PFSK-1 (cell line): ENCODE data around the gene DMPK.

Experiments used
- FOXP2 ChIP-seq: optimal IDR thresholded peaks from 2 replicates; pipeline ENCODE3; 2011; ENCODE audit warnings: borderline replicate concordance, control low read depth, inconsistent platforms; ENCODE audit not compliant: insufficient read depth; ENCODE audit errors: extremely low read length, extremely low read depth
- POLR2AphosphoS5 ChIP-seq: IDR thresholded peaks from 2 replicates; pipeline ENCODE4 v1.6.1; 2012; ENCODE audit warnings: low read depth, mild to moderate bottlenecking, control low read depth, low read length, moderate library complexity
- REST ChIP-seq, 2 experiments: IDR thresholded peaks; 2 replicates each; pipeline versions ENCODE4 v1.6.1 to v1.8.0; 2011 to 2012; ENCODE audit warnings: low read depth in 2 of 2, low read length in 2 of 2, control low read depth in 1 of 2, inconsistent platforms in 1 of 2, mild to moderate bottlenecking in 1 of 2, moderate library complexity in 1 of 2; ENCODE audit not compliant: insufficient read depth in 1 of 2
- SIN3A ChIP-seq: IDR thresholded peaks from 2 replicates; pipeline ENCODE4 v1.6.1; 2012; ENCODE audit warnings: mild to moderate bottlenecking, low read length, moderate library complexity, borderline replicate concordance; ENCODE audit not compliant: insufficient read depth
- TAF1 ChIP-seq: IDR thresholded peaks from 2 replicates; pipeline ENCODE4 v1.6.1; 2012; ENCODE audit warnings: low read length, control low read depth, borderline replicate concordance; ENCODE audit not compliant: insufficient read depth

The DMPK gene

DNA sequence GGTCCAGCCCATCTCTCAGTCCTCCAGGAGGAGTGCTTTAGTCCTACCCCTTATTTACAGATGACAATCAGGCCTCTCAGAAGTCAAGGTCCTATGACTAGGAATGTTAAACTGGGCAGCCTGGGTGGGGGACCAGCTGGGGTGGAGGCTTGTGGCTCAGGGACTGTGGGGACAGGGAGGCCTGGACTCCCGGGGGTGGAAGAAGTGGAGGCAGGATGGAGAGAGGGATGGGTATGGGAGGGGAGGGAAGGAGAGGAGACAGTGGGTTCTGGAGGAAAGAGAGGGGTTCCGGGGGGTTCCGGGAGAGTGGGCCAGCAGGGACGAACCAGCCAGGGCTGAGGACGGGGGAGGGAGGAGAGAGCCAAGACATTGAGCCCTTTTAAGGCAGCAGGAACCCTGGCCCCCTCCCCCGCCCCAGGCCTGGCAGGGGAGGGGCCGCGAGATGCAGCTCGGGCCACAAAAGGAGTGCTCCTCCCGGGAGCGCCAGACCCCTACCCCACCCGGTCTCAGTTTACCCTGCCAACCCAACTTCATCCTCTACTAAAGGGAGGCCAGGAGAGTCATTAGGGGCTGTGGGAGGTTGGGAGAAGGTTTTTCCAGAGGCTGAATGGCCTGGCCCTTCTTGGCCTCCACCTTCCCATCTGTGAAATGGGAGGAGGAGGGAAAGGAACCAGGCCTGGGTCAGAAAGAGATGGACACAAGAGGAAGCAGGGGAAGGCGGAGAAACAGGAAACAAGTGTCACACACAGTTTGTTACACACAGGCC is 1.7 kb downstream of the DMPK start:
- TF ChIP-seq POLR2AphosphoS5 = no peak
- no peak for TF ChIP-seq SIN3A
- TF ChIP-seq FOXP2 = no peak
- TF ChIP-seq REST (IDR thresholded peaks at IDR 0.05; ENCODE audit: insufficient read depth in 1 of 2, low read depth in 2 of 2, low read length in 2 of 2) = no peak
- no peak for TF ChIP-seq TAF1

DNA sequence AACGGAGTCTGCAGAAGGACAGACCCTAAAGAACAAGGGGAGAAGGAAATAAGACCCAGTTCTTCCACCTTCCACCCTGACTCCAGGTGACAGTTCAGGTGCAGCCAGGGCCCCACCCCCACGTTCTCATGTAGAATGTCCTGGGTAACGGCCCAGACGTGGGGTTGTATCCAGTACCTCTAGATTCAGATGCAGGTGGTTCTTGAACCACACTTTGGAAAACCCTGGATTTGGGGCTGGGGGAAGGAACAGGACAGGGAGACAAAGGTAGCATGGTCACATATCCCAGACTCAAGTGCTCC is 2.2 kb downstream of the DMPK start:
- TF ChIP-seq TAF1 = no peak
- TF ChIP-seq SIN3A = no peak
- no peak for TF ChIP-seq FOXP2
- TF ChIP-seq POLR2AphosphoS5 = no peak

DNA sequence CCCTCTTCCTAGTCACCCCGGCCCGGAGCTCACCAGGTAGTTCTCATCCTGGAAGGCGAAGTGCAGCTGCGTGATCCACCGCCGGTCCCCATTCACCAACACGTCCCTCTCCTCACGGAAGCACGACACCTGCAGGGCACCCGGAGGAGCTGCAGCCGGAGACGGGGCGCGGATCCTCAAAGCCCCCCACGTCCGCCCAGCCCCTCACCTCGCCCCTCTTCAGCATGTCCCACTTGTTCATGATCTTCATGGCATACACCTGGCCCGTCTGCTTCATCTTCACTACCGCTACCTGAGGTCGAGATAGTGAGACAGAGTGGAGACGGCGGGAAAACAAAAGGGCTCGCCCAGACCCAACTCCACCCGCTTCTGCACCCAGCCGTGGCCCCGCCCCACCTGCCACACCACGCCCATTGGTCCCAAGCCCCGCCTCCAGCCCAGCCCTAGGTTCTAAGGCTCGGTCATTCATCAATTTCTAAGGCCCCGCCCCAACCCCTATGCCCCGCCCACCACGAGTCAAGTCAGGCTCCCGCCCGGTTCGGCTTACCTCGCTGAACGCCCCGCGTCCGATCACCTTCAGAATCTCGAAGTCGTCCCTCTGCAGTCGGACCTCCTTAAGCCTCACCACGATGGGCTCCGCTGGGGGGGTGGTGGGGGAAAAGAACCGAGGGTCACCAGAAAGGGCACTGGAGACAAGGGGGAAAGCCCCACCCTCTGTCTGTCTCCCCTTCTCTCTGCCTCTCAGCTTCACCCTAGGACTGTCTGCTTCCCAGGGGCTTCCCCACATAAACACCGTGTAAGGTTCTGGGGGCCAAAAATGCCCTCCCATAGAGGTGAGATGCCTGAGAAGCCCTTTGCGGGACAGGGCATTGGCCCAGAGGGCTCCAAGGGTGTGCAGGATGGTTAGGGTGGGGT is 2.8 kb downstream of the DMPK start:
- peak; percentile 41 for TF ChIP-seq FOXP2
- no peak for TF ChIP-seq REST (IDR thresholded peaks at IDR 0.05; ENCODE audit: insufficient read depth in 1 of 2, low read depth in 2 of 2, low read length in 2 of 2)
- peak; percentile 48; the same call in 1 of the 2 replicates for TF ChIP-seq POLR2AphosphoS5
- TF ChIP-seq SIN3A = no peak
- TF ChIP-seq TAF1 = no peak

DNA sequence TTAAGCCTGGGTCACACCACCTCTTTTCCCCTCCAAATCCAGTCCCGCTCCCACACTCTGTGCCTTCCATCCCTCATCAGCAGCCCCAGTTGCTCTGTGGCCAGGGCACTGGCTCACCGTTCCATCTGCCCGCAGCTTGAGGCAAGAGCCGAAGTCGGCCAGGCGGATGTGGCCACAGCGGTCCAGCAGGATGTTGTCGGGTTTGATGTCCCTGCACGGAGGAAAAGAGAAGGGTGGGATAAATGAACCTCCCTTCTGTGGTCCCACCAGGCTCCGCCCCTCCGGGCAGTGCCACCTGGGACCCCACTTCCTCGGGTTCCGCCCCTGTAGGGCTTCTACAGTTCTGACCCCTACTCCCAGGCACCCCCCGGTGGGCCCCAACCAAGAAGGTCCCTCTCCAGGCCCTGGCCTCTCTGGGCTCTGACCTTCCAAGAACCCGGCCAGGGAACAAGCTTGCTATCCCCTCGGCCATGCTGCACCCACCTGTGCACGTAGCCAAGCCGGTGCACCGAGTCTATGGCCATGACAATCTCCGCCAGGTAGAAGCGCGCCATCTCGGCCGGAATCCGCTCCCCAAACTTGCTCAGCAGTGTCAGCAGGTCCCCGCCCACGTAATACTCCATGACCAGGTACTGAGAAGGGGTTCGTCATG is 4.2 kb downstream of the DMPK start:
- TF ChIP-seq REST (IDR thresholded peaks at IDR 0.05; ENCODE audit: insufficient read depth in 1 of 2, low read depth in 2 of 2, low read length in 2 of 2) = no peak
- TF ChIP-seq TAF1 = no peak
- TF ChIP-seq FOXP2 = no peak
- no peak for TF ChIP-seq POLR2AphosphoS5
- no peak for TF ChIP-seq SIN3A

- TF ChIP-seq POLR2AphosphoS5 (no peak), TAF1 (no peak), REST (IDR thresholded peaks at IDR 0.05; ENCODE audit: insufficient read depth in 1 of 2, low read depth in 2 of 2, low read length in 2 of 2) (no peak), FOXP2 (no peak), SIN3A (no peak)
Measured at GRCh38 chr19:45777395-45777961, 4.8 kb downstream of the DMPK start.
